ENCODE measurements around the gene RTN4.
A peak's percentile ranks its signal among the peaks of the same experiment; 100 is the strongest.
"Not testable (repeated sequence)": the region's sequence is repeated elsewhere in the genome, so short reads cannot be mapped to it uniquely, and the experiment has no call there.

The RTN4 gene

GRCh38 chr2:55009277-55010060 lies 40.8 kb downstream of the RTN4 start:
- DNase-seq, result no peak

- no peak for DNase-seq
These were observed 43.9 kb downstream of the RTN4 start for GRCh38 chr2:55006306-55006705.

- DNase-seq, result no peak
These were observed 46.3 kb downstream of the RTN4 start for GRCh38 chr2:55003706-55004639.

- DNase-seq, result no peak
These were observed 48.5 kb downstream of the RTN4 start for GRCh38 chr2:55001716-55002115.

- DNase-seq, result no peak
These were observed 49.9 kb downstream of the RTN4 start for GRCh38 chr2:55000341-55000740.

- DNase-seq, result peak in 1 of 2 experiments; percentile 36
These were observed 51.1 kb downstream of the RTN4 start for GRCh38 chr2:54999182-54999581.

GRCh38 chr2:54997826-54998225 lies 52.4 kb downstream of the RTN4 start:
- DNase-seq, result no peak

GRCh38 chr2:54995553-54995952 lies 54.7 kb downstream of the RTN4 start:
- no peak for DNase-seq

GRCh38 chr2:54990694-54991093 lies 59.6 kb downstream of the RTN4 start:
- not testable (repeated sequence) for DNase-seq

GRCh38 chr2:54988612-54989011 lies 61.6 kb downstream of the RTN4 start:
- DNase-seq, result no peak

- DNase-seq, result no peak
These were observed 64.0 kb downstream of the RTN4 start for GRCh38 chr2:54986264-54986663.

- DNase-seq, result no peak
These were observed 65.8 kb downstream of the RTN4 start for GRCh38 chr2:54984476-54984875.

- DNase-seq, result peak in 1 of 2 experiments; percentile 29
These were observed 66.7 kb downstream of the RTN4 start for GRCh38 chr2:54983345-54984220.

GRCh38 chr2:54981385-54981784 lies 68.9 kb downstream of the RTN4 start:
- no peak for DNase-seq

- no peak for DNase-seq
These were observed 70.8 kb downstream of the RTN4 start for GRCh38 chr2:54979321-54980044.

GRCh38 chr2:54977149-54977548 lies 73.1 kb downstream of the RTN4 start:
- DNase-seq, result no peak

- no peak for DNase-seq
These were observed 74.4 kb downstream of the RTN4 start for GRCh38 chr2:54975598-54976492.

GRCh38 chr2:54975175-54975574 lies 75.1 kb downstream of the RTN4 start:
- no peak for DNase-seq

GRCh38 chr2:54969940-54970338 lies 80.3 kb downstream of the RTN4 start:
- DNase-seq, result no peak

GRCh38 chr2:54969295-54969939 lies 80.8 kb downstream of the RTN4 start:
- DNase-seq, result no peak
